Progenitor cell of endocrine pancreas (in vitro differentiated cells): ENCODE results near the gene CHRNA7. TPM values are rescaled to one million over a fixed set of nuclear protein-coding genes. Genes with fewer than 3 reads are reported as not detected.

Experiments used
- DNase-seq: peaks from one replicate; pipeline ENCODE4 v3.0.0; 2021; ENCODE audit warnings: low spot score; ENCODE audit not compliant: unreplicated experiment
- H3K27ac Mint-ChIP-seq: 2 replicates; pipeline ENCODE4 v1.8.0; 2021; ENCODE audit warnings: mild to moderate bottlenecking, moderate library complexity, mixed read lengths
- H3K27me3 Mint-ChIP-seq: 2 replicates; pipeline ENCODE4 v1.8.0; 2021; ENCODE audit warnings: mixed read lengths
- H3K36me3 Mint-ChIP-seq: 2 replicates; pipeline ENCODE4 v1.8.0; 2022; ENCODE audit warnings: mixed read lengths; ENCODE audit not compliant: insufficient read depth
- H3K4me1 Mint-ChIP-seq: 2 replicates; pipeline ENCODE4 v1.8.0; 2021; ENCODE audit warnings: low read depth, mixed read lengths
- H3K4me3 Mint-ChIP-seq: 2 replicates; pipeline ENCODE4 v1.8.0; 2021; ENCODE audit warnings: low read depth, mild to moderate bottlenecking, moderate library complexity, mixed read lengths
- H3K9me3 Mint-ChIP-seq: 2 replicates; pipeline ENCODE4 v1.8.0; 2021; ENCODE audit warnings: low read depth, mixed read lengths
- CTCF ChIP-seq: fragments of 200-600 bp; sonication (generic); IDR thresholded peaks from one replicate; pipeline ENCODE4 v1.5.0; 2021; ENCODE audit warnings: antibody characterized with exemption, mild to moderate bottlenecking; ENCODE audit not compliant: unreplicated experiment
- total RNA-seq: library from RNA; stranded (reverse); gene quantifications from 2 replicates; pipeline ENCODE4 v1.2.1, GENCODE V29; 2021

The CHRNA7 gene
- total RNA-seq, 1 donor from 2014 or later: 5.7 TPM

- no peak overlapping the region for H3K4me3 Mint-ChIP-seq
- no peak for TF ChIP-seq CTCF
- no peak overlapping the region for H3K27ac Mint-ChIP-seq
- H3K36me3 Mint-ChIP-seq: no peaks in the 10 kb centered on the region
- peaks cover 5% of the 10 kb centered on the region for H3K9me3 Mint-ChIP-seq
- no peaks in the 10 kb centered on the region for H3K27me3 Mint-ChIP-seq
- no peak for DNase-seq
- H3K4me1 Mint-ChIP-seq: no peaks in the 10 kb centered on the region
These were observed 30.4 kb downstream of the CHRNA7 start for GRCh38 chr15:32060706-32061105.

GRCh38 chr15:32067115-32067514 is 36.8 kb downstream of the CHRNA7 start:
- H3K4me1 Mint-ChIP-seq: no peaks in the 10 kb centered on the region
- no peak for DNase-seq
- peaks cover 9% of the 10 kb centered on the region for H3K36me3 Mint-ChIP-seq
- H3K27me3 Mint-ChIP-seq: no peaks in the 10 kb centered on the region
- no peak overlapping the region for H3K4me3 Mint-ChIP-seq
- H3K9me3 Mint-ChIP-seq: peaks cover 29% of the 10 kb centered on the region
- no peak for TF ChIP-seq CTCF
- no peak overlapping the region for H3K27ac Mint-ChIP-seq

GRCh38 chr15:32089851-32090359 is 59.6 kb downstream of the CHRNA7 start:
- Mint-ChIP-seq H3K36me3 (no peaks in the 10 kb centered on the region), H3K9me3 (peaks cover 10% of the 10 kb centered on the region), H3K4me3 (no peak overlapping the region), H3K27ac (no peak overlapping the region), H3K4me1 (peaks cover 6% of the 10 kb centered on the region), H3K27me3 (no peaks in the 10 kb centered on the region)
- no peak for DNase-seq
- TF ChIP-seq CTCF: no peak

DNA sequence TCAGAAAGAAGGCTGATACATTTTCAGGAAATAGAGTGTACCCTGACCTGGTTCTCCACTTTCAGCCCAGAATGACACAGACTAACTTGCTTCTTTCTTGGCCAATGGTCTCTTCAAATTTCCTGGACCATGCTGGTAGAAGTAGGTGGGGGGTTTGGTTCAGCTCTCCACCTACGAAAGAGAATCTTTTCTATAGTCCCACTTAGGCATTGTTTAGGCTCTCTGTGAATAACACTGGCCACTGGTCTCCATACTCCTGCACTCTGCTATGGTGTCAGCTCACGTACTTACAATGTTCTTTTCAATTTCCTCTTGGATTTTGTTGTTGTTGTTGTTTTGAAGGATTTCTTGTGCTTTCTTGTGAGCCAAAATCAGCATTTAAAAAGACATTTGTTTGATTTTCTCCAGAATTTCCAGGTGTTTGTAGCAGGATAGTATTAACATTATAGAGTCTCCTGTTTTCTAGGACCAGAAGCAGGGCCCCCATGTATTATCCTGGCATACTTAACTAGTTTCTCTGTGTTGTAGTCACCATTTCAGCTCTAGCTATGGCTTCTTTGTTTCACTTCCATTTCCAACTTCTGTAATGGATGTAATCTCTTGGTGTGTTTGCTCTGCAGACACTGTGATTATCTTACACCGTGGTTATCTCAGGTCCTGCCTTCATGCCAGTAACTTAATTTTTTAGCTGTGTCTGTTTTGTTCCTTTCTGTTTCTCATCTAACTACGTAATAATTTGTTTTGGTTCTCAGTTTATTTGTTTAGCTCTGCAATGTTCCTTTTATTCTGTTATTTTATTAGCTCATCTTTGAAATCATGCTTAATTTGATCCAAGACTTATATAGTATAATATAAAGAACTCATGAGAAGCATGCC is 61.4 kb downstream of the CHRNA7 start:
- peak overlapping the region; percentile 30 for H3K27ac Mint-ChIP-seq
- TF ChIP-seq CTCF: no peak
- no peak for DNase-seq

GRCh38 chr15:32096213-32096612 is 65.9 kb downstream of the CHRNA7 start:
- DNase-seq: no peak
- Mint-ChIP-seq H3K9me3 (peaks cover 3% of the 10 kb centered on the region), H3K27ac (no peak overlapping the region), H3K27me3 (peaks cover 3% of the 10 kb centered on the region), H3K4me1 (peaks cover 10% of the 10 kb centered on the region), H3K36me3 (no peaks in the 10 kb centered on the region), H3K4me3 (no peak overlapping the region)
- no peak for TF ChIP-seq CTCF

More for the DNA sequence above, 61.4 kb downstream of the CHRNA7 start:
- Mint-ChIP-seq H3K36me3 (no peaks in the 10 kb centered on the region), H3K27me3 (no peaks in the 10 kb centered on the region), H3K9me3 (peaks cover 10% of the 10 kb centered on the region), H3K4me1 (peaks cover 6% of the 10 kb centered on the region), H3K4me3 (no peak overlapping the region)
